H1 (cell line): ENCODE data around the gene COL26A1. TPM values are rescaled to one million over a fixed set of nuclear protein-coding genes. Genes with fewer than 3 reads are reported as not detected.

ENCODE experiments used
- BCL11A ChIP-seq, 2 experiments: IDR thresholded peaks; one replicate each; pipeline ENCODE4 v1.6.1; 2011; ENCODE audit warnings: low read depth in 2 of 2, low read length in 2 of 2, mild to moderate bottlenecking in 2 of 2
- CREB1 ChIP-seq: IDR thresholded peaks from 2 replicates; pipeline ENCODE4 v1.6.1; 2012; ENCODE audit warnings: inconsistent platforms
- GABPA ChIP-seq: IDR thresholded peaks from 2 replicates; pipeline ENCODE4 v1.6.1; 2011; ENCODE audit warnings: mild to moderate bottlenecking, low read length, moderate library complexity, borderline replicate concordance; ENCODE audit not compliant: insufficient read depth
- RAD21 ChIP-seq, 2 experiments: IDR thresholded peaks in 1 of 2; conservative IDR thresholded peaks in 1 of 2; 2 replicates each; pipeline ENCODE4 v1.6.1; 2011; ENCODE audit warnings: low read depth in 2 of 2, low read length in 2 of 2, improper control_type of control experiment in 1 of 2, inconsistent platforms in 1 of 2, mild to moderate bottlenecking in 1 of 2, moderate library complexity in 1 of 2
- TCF12 ChIP-seq: IDR thresholded peaks from 2 replicates; pipeline ENCODE4 v1.6.1; 2011; ENCODE audit warnings: low read depth, mild to moderate bottlenecking, low read length
- YY1 ChIP-seq: IDR thresholded peaks from 2 replicates; pipeline ENCODE4 v1.6.1; 2011; ENCODE audit warnings: low read depth, mild to moderate bottlenecking, low read length
- polyA plus RNA-seq, 7 experiments: library from polyadenylated mRNA; depleted of rRNA in 3 of 7; stranded (reverse) in 5 of 7; unstranded in 2 of 7; fragments of >200 nt in 5 of 7; fragments of 200-250 nt in 2 of 7; gene quantifications; 1 replicate in 5 of 7; 2 replicates in 1 of 7; 4 replicates in 1 of 7; pipeline versions ENCODE4 v1.2.1 to v1.2.3, GENCODE V29; 2011 to 2013; ENCODE audit warnings: missing spikeins in 2 of 7, mixed read lengths in 2 of 7
- total RNA-seq: library from RNA; stranded (reverse); fragmentation: NEBNext Ultra II Directional; extraction: Animal tissue kit (Norgen Biotek cat#: 25700); gene quantifications from 2 replicates; pipeline ENCODE4 v1.2.1, GENCODE V29; 2021
- TF ChIP-seq, protein P1 (sequence below): IDR thresholded peaks from 2 replicates; pipeline ENCODE4 v1.6.1; 2011; ENCODE audit warnings: low read depth, mild to moderate bottlenecking, low read length; ENCODE audit not compliant: insufficient read depth

Gene COL26A1
- total and polyA plus RNA-seq, 2 of the 8 experiments (the other 6 are each of a cell fraction or from before 2014, with no cell fraction given), result 51.1 to 68.8 TPM

GRCh38 chr7:101397243-101397642 is 34.6 kb downstream of the COL26A1 start (continued):
- TF ChIP-seq RAD21 (IDR thresholded peaks at IDR 0.05 in 1 of 2, conservative IDR thresholded peaks at IDR 0.05 in 1 of 2; ENCODE audit: low read depth in 2 of 2, low read length in 2 of 2), result no peak
- TF ChIP-seq, protein P1, sequence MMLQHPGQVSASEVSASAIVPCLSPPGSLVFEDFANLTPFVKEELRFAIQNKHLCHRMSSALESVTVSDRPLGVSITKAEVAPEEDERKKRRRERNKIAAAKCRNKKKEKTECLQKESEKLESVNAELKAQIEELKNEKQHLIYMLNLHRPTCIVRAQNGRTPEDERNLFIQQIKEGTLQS, result no peak
- TF ChIP-seq TCF12, result no peak
- TF ChIP-seq YY1, result no peak
- no peak for TF ChIP-seq CREB1
- no peak for TF ChIP-seq GABPA
- no peak for TF ChIP-seq BCL11A (IDR thresholded peaks at IDR 0.05; ENCODE audit: low read depth in 2 of 2, low read length in 2 of 2)
